ENCODE data around the gene IST1. TPM values are rescaled to one million over a fixed set of nuclear protein-coding genes. Genes with fewer than 3 reads are reported as not detected.

The IST1 gene
- total and polyA plus RNA-seq, 10 of the 15 experiments (the other 5 are each of a cell fraction or from before 2014, with no cell fraction given): 97.3 to 293 (median 138) TPM

GRCh38 chr16:71882505-71883167 is 12.7 kb upstream of the IST1 start (continued):
- TF ChIP-seq E2F4 (IDR thresholded peaks at IDR 0.05; ENCODE audit: low read depth, low read length): no peak
- no peak for TF ChIP-seq GABPA (IDR thresholded peaks at IDR 0.05; ENCODE audit: low read depth)
- TF ChIP-seq RBBP5 (conservative IDR thresholded peaks at IDR 0.05): no peak
- TF ChIP-seq STAT3 (IDR thresholded peaks at IDR 0.05; ENCODE audit: low read depth, low read length): 0 out of 2 replicates have a peak, but pooled peaks have one; percentile 17
- no peak for TF ChIP-seq ZNF622 (IDR thresholded peaks at IDR 0.05)
- TF ChIP-seq SMC3 (IDR thresholded peaks at IDR 0.05; ENCODE audit: borderline replicate concordance, low read length): peak; percentile 80; the same call in 1 of the 2 replicates
- TF ChIP-seq BCL11A (IDR thresholded peaks at IDR 0.05; ENCODE audit: low read depth, low read length): 0 out of 2 replicates have a peak, but pooled peaks have one; percentile 27
- TF ChIP-seq ASH2L (IDR thresholded peaks at IDR 0.05; ENCODE audit: borderline replicate concordance, low read depth): no peak
- TF ChIP-seq CHD2 (IDR thresholded peaks at IDR 0.05; ENCODE audit: borderline replicate concordance, low read depth, low read length): no peak
- no peak for TF ChIP-seq KAT2A (conservative IDR thresholded peaks at IDR 0.05; ENCODE audit: control insufficient read depth, low read depth, low read length)
- no peak for TF ChIP-seq CUX1 (IDR thresholded peaks at IDR 0.05; ENCODE audit: insufficient replicate concordance, low read depth, low read length)
- no peak for TF ChIP-seq NRF1 (conservative IDR thresholded peaks at IDR 0.05; ENCODE audit: low read depth, low read length)
- no peak for TF ChIP-seq TAF1 (IDR thresholded peaks at IDR 0.05; ENCODE audit: borderline replicate concordance, low read depth, low read length)
- peak; percentile 67; the same call in 1 of the 2 replicates for TF ChIP-seq MEF2A (IDR thresholded peaks at IDR 0.05; ENCODE audit: insufficient read depth, low read depth, low read length)
- TF ChIP-seq USF2 (IDR thresholded peaks at IDR 0.05; ENCODE audit: borderline replicate concordance, low read depth, low read length): no peak
- peak; percentile 40; the same call in 1 of the 2 replicates for TF ChIP-seq ATF7 (IDR thresholded peaks at IDR 0.05; ENCODE audit: low read depth)
- no peak for TF ChIP-seq BCL3 (IDR thresholded peaks at IDR 0.05; ENCODE audit: borderline replicate concordance, insufficient read depth, low read depth, low read length, poor library complexity, severe bottlenecking)
- no peak for TF ChIP-seq MXI1 (IDR thresholded peaks at IDR 0.05; ENCODE audit: low read depth, low read length)

Measured in GM12878 (cell line).